ENCODE data around the gene GRID2.

GRID2 gene

GRCh38 chr4:93809773-93810172, 1506.0 kb downstream of the GRID2 start:
- H3K4me3 ChIP-seq, result no peak overlapping the region
- peaks cover 4% of the 10 kb centered on the region; the same call in 1 of the 2 replicates for H3K27me3 ChIP-seq (ENCODE audit: low read depth)
- no peaks in the 10 kb centered on the region for H3K4me1 ChIP-seq
- no peak for DNase-seq (ENCODE audit: low spot score in 2 of 2)
- H3K36me3 ChIP-seq (replicated peaks), result no peaks in the 10 kb centered on the region
- in situ Hi-C loops (cut with MboI; ENCODE audit: low sequenced_read_pairs), result no loop called here
- H3K9me3 ChIP-seq, result no peaks in the 10 kb centered on the region

GRCh38 chr4:93810340-93810992, 1506.7 kb downstream of the GRID2 start:
- H3K27me3 ChIP-seq (ENCODE audit: low read depth), result peaks cover 4% of the 10 kb centered on the region; the same call in 1 of the 2 replicates
- no peak overlapping the region for H3K4me3 ChIP-seq
- DNase-seq (ENCODE audit: low spot score in 2 of 2), result no peak
- no peaks in the 10 kb centered on the region for H3K4me1 ChIP-seq
- in situ Hi-C loops (cut with MboI; ENCODE audit: low sequenced_read_pairs), result no loop called here
- no peaks in the 10 kb centered on the region for H3K9me3 ChIP-seq
- H3K36me3 ChIP-seq (replicated peaks), result no peaks in the 10 kb centered on the region

GRCh38 chr4:93813092-93813491, 1509.3 kb downstream of the GRID2 start:
- Histone ChIP-seq H3K4me3 (no peak overlapping the region), H3K27me3 (ENCODE audit: low read depth) (peaks cover 4% of the 10 kb centered on the region; the same call in 1 of the 2 replicates), H3K9me3 (no peaks in the 10 kb centered on the region), H3K4me1 (no peaks in the 10 kb centered on the region), H3K36me3 (replicated peaks) (no peaks in the 10 kb centered on the region)
- in situ Hi-C loops (cut with MboI; ENCODE audit: low sequenced_read_pairs), result no loop called here
- no peak for DNase-seq (ENCODE audit: low spot score in 2 of 2)

- Histone ChIP-seq H3K36me3 (replicated peaks) (no peaks in the 10 kb centered on the region), H3K27me3 (ENCODE audit: low read depth) (peaks cover 4% of the 10 kb centered on the region; the same call in 1 of the 2 replicates), H3K9me3 (no peaks in the 10 kb centered on the region), H3K4me3 (no peak overlapping the region), H3K4me1 (no peaks in the 10 kb centered on the region)
- no peak for DNase-seq (ENCODE audit: low spot score in 2 of 2)
- in situ Hi-C loops (cut with MboI; ENCODE audit: low sequenced_read_pairs), result no loop called here
These were observed 1510.4 kb downstream of the GRID2 start for GRCh38 chr4:93814141-93814540.

GRCh38 chr4:93814722-93815121, 1511.0 kb downstream of the GRID2 start:
- Histone ChIP-seq H3K4me1 (no peaks in the 10 kb centered on the region), H3K36me3 (replicated peaks) (no peaks in the 10 kb centered on the region), H3K4me3 (no peak overlapping the region), H3K27me3 (ENCODE audit: low read depth) (peaks cover 4% of the 10 kb centered on the region; the same call in 1 of the 2 replicates), H3K9me3 (no peaks in the 10 kb centered on the region)
- DNase-seq (ENCODE audit: low spot score in 2 of 2), result no peak
- in situ Hi-C loops (cut with MboI; ENCODE audit: low sequenced_read_pairs), result no loop called here

Data from HAP-1 (cell line).